HUES48 (cell line): Measurements from ENCODE around the gene SLCO1B1.
"Not testable (repeated sequence)": the region's sequence is repeated elsewhere in the genome, so short reads cannot be mapped to it uniquely, and the experiment has no call there.

ENCODE experiments used
- H3K27ac ChIP-seq: one replicate; pipeline ENCODE4 v1.7.0; 2013; ENCODE audit warnings: low read depth, low read length, inconsistent platforms
- H3K27me3 ChIP-seq: 2 replicates; pipeline ENCODE4 v1.6.1; 2013; ENCODE audit warnings: mild to moderate bottlenecking, low read length; ENCODE audit not compliant: control insufficient read depth, insufficient read depth
- H3K36me3 ChIP-seq: 2 replicates; pipeline ENCODE4 v1.6.1; 2013; ENCODE audit warnings: low read length; ENCODE audit not compliant: control insufficient read depth, insufficient read depth
- H3K4me1 ChIP-seq: 2 replicates; pipeline ENCODE4 v1.6.1; 2013; ENCODE audit warnings: mild to moderate bottlenecking, low read length; ENCODE audit not compliant: control insufficient read depth, insufficient read depth
- H3K4me3 ChIP-seq: 2 replicates; pipeline ENCODE4 v1.5.1; 2013; ENCODE audit warnings: mild to moderate bottlenecking, low read depth, low read length
- H3K9ac ChIP-seq: 2 replicates; pipeline ENCODE4 v1.6.1; 2013; ENCODE audit warnings: mild to moderate bottlenecking, low read depth, low read length, moderate library complexity
- H3K9me3 ChIP-seq: 2 replicates; pipeline ENCODE4 v1.6.1; 2013; ENCODE audit warnings: low read length; ENCODE audit not compliant: control insufficient read depth, insufficient read depth

Gene SLCO1B1

DNA sequence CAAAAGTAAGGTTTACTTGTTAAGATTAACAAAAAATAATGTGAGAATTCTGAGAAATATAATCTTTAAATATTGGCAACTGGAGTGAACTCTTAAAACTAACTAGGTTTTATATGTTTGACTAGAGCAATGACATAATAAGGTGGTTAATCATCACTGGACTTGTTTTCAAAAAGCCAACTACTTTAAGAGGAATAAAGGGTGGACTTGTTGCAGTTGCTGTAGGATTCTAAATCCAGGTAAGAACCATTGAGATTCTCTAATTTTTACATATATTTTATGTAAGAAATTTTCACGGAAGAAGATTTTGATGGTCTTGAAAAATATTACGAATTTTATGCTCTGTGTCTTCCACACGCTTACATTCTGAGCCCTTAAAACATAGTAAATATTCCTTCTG, at the start of gene SLCO1B1:
Gene SLCO1B1 (plus strand): TSS at position 197 of the 400 bp plus-strand sequence. CDS start 10,381 bp downstream, outside the sequence.
- H3K4me1 ChIP-seq = no peaks in the 10 kb centered on the region
- no peak within 1 kb of the TSS for H3K27ac ChIP-seq
- no peaks in the 10 kb centered on the region for H3K36me3 ChIP-seq
- H3K27me3 ChIP-seq = no peaks in the 10 kb centered on the region
- H3K4me3 ChIP-seq = no peak within 1 kb of the TSS
- H3K9me3 ChIP-seq = no peaks in the 10 kb centered on the region
- H3K9ac ChIP-seq = no peak within 1 kb of the TSS

DNA sequence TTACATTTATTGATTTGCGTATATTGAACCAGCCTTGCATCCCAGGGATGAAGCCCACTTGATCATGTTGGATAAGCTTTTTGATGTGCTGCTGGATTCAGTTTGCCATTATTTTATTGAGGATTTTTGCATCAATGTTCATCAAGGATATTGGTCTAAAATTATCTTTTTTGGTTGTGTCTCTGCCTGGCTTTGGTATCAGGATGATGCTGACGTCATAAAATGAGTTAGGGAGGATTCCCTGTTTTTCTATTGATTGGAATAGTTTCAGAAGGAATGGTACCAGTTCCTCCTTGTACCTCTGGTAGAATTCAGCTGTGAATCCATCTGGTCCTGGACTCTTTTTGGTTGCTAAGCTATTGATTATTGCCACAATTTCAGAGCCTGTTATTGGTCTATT, 46.2 kb upstream of the SLCO1B1 start:
- peaks cover 13% of the 10 kb centered on the region for H3K9me3 ChIP-seq
- H3K4me1 ChIP-seq = not testable (repeated sequence)

GRCh38 chr12:21111732-21112131, 19.3 kb upstream of the SLCO1B1 start:
- no peak overlapping the region for H3K9ac ChIP-seq
- no peaks in the 10 kb centered on the region for H3K27me3 ChIP-seq

More for the DNA sequence above, 46.2 kb upstream of the SLCO1B1 start:
- H3K27me3 ChIP-seq, H3K9ac ChIP-seq, H3K4me3 ChIP-seq, H3K27ac ChIP-seq, H3K36me3 ChIP-seq: not testable (repeated sequence)

DNA sequence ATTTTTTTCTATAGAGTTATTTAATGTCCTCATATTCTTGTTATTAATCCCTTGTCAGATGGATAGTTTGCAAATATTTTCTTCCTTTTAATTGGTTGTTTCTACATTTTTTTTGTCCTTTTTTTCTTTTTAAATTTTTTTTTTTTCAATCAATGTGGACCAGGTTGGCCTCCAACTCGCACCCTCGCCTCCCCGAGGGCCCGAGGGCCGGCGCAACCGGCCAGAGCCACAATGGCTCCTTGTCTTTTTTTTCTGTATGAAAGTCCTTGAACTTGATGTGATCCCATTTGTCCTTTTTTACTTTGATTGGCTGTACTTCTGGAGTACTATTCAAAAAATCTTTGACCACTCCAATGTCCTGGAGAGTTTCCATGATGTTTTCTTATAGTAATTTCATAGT, 17.7 kb upstream of the SLCO1B1 start:
- Histone ChIP-seq H3K4me1 (no peaks in the 10 kb centered on the region), H3K36me3 (no peaks in the 10 kb centered on the region), H3K4me3 (no peak overlapping the region), H3K9ac (no peak overlapping the region), H3K27ac (no peak overlapping the region), H3K9me3 (no peaks in the 10 kb centered on the region), H3K27me3 (no peaks in the 10 kb centered on the region)

More at GRCh38 chr12:21111732-21112131, 19.3 kb upstream of the SLCO1B1 start:
- H3K4me3 ChIP-seq = no peak overlapping the region
- H3K9me3 ChIP-seq = no peaks in the 10 kb centered on the region
- no peaks in the 10 kb centered on the region for H3K36me3 ChIP-seq
- no peaks in the 10 kb centered on the region for H3K4me1 ChIP-seq
- no peak overlapping the region for H3K27ac ChIP-seq

- Histone ChIP-seq H3K9ac (no peak overlapping the region), H3K9me3 (no peaks in the 10 kb centered on the region), H3K36me3 (no peaks in the 10 kb centered on the region), H3K27me3 (no peaks in the 10 kb centered on the region), H3K4me3 (no peak overlapping the region), H3K4me1 (peaks cover 5% of the 10 kb centered on the region; the same call in 1 of the 2 replicates), H3K27ac (no peak overlapping the region)
Observed at GRCh38 chr12:21117995-21118394, 13.0 kb upstream of the SLCO1B1 start.

DNA sequence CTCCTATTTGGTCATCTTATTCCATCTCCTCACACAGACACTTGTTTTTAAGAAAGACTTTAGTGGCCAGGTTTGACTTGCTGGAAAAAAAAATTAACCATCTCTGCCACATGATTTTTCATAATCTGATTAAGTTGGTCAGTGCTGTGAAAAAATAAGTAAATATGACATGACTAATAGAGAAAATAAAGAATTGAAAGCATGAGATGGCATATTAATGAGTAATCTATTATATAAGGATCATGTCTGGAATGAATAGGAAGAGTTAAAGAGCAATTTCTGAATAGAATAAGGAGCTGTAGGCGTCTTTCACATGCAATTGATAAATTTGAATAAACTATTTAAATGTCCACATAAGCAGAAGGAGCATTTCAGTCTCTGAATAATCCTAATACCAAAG, 12.2 kb upstream of the SLCO1B1 start:
- Histone ChIP-seq H3K9ac (no peak overlapping the region), H3K4me1 (peaks cover 5% of the 10 kb centered on the region; the same call in 1 of the 2 replicates), H3K4me3 (no peak overlapping the region), H3K36me3 (no peaks in the 10 kb centered on the region), H3K27me3 (no peaks in the 10 kb centered on the region), H3K27ac (no peak overlapping the region), H3K9me3 (no peaks in the 10 kb centered on the region)

DNA sequence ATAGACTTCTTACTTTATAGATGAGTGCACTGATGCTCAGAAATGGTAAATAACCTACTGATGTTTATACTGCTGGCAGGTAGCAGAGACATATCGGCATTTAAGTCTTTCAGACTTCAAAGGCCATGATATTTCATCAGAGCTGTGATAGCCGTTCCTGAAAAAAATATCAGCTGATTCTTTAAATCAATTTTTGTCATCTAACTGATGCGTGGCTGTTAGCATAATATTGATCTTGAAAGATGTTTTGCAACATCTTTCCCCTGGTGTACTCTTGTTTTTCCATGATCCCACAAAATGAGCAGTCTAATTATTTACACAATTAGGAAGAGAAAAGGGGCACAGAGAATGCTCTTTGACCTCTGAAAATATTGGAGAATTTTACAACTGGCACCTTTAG, 1.6 kb upstream of the SLCO1B1 start:
- Histone ChIP-seq H3K4me1 (no peaks in the 10 kb centered on the region), H3K27ac (no peak overlapping the region), H3K4me3 (no peak overlapping the region), H3K9me3 (no peaks in the 10 kb centered on the region), H3K36me3 (no peaks in the 10 kb centered on the region), H3K9ac (no peak overlapping the region), H3K27me3 (no peaks in the 10 kb centered on the region)

DNA sequence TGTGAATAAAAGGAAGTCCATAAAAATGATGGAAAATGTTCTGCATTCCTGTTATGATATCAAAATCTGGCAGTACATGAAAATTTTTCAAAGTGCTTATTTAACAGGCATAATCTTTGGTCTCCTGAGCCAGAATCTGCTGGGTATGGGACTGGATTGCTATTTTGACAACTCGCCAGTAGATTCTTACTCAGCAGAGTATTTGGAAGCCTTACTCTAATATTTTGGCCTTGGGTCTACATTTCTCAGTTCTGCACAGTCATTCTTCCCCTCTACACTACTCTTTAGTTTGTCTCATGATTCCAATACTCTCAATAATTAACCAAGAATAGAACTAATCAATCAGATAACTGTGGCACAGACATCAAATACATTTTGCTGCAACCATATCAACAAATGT, 1.1 kb upstream of the SLCO1B1 start:
- Histone ChIP-seq H3K9me3 (no peaks in the 10 kb centered on the region), H3K27me3 (no peaks in the 10 kb centered on the region), H3K9ac (no peak overlapping the region), H3K36me3 (no peaks in the 10 kb centered on the region), H3K4me1 (no peaks in the 10 kb centered on the region), H3K27ac (no peak overlapping the region), H3K4me3 (no peak overlapping the region)

GRCh38 chr12:21137318-21137999, 6.5 kb downstream of the SLCO1B1 start:
- not testable (repeated sequence) for H3K4me1 ChIP-seq, H3K36me3 ChIP-seq, H3K27ac ChIP-seq, H3K4me3 ChIP-seq, H3K27me3 ChIP-seq, H3K9ac ChIP-seq
- peaks cover 12% of the 10 kb centered on the region for H3K9me3 ChIP-seq

DNA sequence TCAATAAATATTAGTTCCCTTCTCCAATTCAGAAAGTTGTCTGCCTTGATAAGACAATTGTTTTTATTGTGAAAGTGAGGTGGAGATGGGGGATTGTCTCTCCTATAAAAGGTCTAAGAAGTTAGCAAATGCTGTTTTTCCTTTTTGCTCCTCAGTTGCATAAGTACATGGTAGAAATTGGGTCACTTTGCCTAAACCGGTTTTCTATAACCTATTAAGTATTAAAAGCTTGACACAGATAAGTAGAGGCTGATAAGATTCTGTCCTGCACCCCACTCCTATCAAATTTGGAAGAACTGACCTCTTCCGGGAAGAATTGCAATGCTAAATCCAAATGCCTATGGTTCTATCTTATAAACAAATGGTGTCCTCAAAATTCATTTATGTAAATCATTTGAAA, 7.0 kb downstream of the SLCO1B1 start:
- Histone ChIP-seq H3K4me1 (no peaks in the 10 kb centered on the region), H3K27me3 (no peaks in the 10 kb centered on the region), H3K9me3 (peaks cover 12% of the 10 kb centered on the region), H3K4me3 (no peak overlapping the region), H3K27ac (no peak overlapping the region), H3K9ac (no peak overlapping the region), H3K36me3 (no peaks in the 10 kb centered on the region)

- no peak overlapping the region for H3K9ac ChIP-seq
- no peak overlapping the region for H3K4me3 ChIP-seq
- no peaks in the 10 kb centered on the region for H3K4me1 ChIP-seq
- H3K27ac ChIP-seq = no peak overlapping the region
- H3K9me3 ChIP-seq = no peaks in the 10 kb centered on the region
- no peaks in the 10 kb centered on the region for H3K36me3 ChIP-seq
- no peaks in the 10 kb centered on the region for H3K27me3 ChIP-seq
Observed at GRCh38 chr12:21144309-21144708, 13.3 kb downstream of the SLCO1B1 start.
